WI38 (cell line): ENCODE measurements around the gene CTNNBIP1.

Experiments used
- H3K4me3 ChIP-seq: 2 replicates; pipeline ENCODE4 v1.5.1; 2011; ENCODE audit warnings: low read depth, mild to moderate bottlenecking, control low read depth, low read length
- TF ChIP-seq, protein P1 (sequence below): IDR thresholded peaks from 2 replicates; pipeline ENCODE4 v1.5.1; 2012; ENCODE audit warnings: low read depth, mild to moderate bottlenecking, control low read depth, low read length

CTNNBIP1 gene

DNA sequence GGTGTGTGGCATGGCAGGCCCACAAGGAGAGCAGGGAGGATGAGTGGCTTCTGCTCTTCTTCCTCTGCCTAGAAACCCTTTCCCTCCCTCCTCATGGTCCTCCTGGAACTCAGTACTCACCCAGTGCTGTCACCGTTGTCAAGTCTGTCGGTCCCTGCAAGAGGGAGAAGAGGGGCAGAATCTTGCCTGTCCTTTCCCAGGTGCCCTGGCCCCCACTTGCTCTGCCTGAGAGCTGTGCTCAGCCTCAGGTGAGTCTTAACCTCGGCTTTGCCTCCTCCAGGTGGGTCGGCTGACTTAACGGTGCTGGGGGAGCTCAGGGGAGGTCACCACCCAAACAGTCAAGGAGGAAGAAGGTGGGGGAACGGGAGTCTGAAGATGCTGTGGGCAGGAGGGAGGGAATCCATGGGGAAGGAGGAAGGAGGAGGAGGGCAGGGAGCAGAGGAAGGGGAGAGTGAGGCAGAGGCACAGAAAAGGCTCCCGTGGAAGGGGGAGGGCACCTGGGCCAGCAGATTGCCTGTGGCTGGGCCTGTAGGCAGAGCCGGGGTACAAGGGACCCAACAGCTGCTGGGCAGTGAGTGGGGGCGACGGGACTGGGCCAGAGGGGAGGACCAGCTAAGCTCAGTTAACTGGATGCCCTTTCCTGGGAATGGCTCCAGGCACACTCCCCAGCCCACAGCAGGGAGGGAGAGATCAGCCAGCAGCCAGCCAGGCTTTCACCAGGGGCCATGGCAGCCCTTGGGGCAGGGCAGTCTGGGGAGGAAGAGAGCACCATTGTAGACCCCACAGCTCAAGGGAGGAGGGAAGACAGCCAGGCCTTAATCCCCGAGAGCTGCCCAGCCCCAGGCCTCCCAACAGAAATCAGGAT is 26.3 kb downstream of the CTNNBIP1 start:
- TF ChIP-seq, protein P1, sequence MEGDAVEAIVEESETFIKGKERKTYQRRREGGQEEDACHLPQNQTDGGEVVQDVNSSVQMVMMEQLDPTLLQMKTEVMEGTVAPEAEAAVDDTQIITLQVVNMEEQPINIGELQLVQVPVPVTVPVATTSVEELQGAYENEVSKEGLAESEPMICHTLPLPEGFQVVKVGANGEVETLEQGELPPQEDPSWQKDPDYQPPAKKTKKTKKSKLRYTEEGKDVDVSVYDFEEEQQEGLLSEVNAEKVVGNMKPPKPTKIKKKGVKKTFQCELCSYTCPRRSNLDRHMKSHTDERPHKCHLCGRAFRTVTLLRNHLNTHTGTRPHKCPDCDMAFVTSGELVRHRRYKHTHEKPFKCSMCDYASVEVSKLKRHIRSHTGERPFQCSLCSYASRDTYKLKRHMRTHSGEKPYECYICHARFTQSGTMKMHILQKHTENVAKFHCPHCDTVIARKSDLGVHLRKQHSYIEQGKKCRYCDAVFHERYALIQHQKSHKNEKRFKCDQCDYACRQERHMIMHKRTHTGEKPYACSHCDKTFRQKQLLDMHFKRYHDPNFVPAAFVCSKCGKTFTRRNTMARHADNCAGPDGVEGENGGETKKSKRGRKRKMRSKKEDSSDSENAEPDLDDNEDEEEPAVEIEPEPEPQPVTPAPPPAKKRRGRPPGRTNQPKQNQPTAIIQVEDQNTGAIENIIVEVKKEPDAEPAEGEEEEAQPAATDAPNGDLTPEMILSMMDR, result no peak
- H3K4me3 ChIP-seq, result no peak overlapping the region

DNA sequence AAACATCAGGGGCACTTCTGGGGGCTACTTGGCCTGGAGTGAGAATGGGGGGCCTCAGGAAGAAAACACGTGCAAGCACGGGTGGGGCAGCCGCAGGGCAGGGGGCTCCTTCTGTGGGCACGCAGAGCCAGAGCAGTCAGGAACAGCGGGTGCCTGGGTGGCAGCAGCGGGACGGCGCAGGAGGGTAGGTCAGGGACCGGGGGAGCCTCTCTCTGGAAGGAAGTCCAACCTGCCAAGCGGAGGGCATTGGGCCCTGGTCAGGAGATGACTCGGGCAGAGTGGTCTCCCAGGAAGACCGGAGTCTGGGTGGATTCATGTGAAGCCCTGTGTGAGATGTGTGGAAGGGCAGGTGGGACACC is 27.1 kb downstream of the CTNNBIP1 start:
- H3K4me3 ChIP-seq, result no peak overlapping the region
- TF ChIP-seq, protein P1, result no peak

DNA sequence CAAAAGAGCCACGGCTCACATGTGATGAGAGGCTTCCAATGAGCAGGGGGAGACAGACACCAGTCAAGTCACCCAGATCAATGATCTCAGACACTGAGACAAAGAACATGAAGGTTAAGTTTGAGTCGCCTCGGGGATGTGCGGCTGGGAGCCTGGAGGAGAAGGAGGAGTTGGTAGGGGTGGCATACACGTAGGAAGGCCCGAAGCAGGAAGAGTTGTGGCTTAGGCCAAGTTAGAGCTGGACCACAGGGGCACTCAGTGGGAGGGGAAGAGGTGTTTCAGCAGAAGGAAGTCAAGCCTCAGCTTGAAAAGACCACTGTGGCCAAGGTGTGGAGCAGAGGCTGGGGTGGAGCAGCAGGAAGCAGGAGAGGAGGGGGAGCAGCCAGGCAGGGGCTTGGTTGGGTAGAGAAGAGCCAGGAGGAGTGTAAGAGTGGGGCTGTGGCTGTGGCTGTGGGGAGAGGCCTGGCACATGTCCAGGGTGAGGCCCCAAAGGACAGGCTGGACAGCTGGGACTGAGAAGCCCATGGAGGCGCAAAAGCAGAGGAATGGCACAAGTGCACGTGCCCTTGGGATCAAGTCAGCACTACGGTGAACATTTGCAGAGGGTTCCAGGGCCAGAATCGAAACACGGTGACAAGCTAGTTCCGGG is 27.6 kb downstream of the CTNNBIP1 start:
- TF ChIP-seq, protein P1, result no peak

DNA sequence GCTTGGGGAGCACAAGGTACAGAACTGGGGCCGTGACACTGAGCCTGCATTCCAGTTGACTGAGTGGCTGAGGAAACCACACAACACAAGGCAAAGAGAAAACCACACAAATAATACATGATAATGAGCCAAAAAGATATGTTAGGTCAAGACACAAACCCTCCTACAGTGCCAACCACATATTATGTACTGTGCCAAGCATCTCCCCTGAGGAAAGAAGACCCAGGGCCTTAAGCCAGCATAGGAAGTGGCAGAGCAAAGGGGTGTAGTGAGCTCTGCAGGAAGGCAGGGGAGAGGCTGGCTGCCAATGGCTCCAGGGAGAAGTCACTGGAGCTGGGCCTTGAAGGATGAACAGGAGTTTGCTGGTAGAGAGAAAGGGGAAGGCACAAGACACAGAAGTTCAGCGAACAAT is 28.2 kb downstream of the CTNNBIP1 start:
- H3K4me3 ChIP-seq, result no peak overlapping the region
- TF ChIP-seq, protein P1, result no peak

More for the DNA sequence above, 27.6 kb downstream of the CTNNBIP1 start:
- H3K4me3 ChIP-seq, result no peak overlapping the region

DNA sequence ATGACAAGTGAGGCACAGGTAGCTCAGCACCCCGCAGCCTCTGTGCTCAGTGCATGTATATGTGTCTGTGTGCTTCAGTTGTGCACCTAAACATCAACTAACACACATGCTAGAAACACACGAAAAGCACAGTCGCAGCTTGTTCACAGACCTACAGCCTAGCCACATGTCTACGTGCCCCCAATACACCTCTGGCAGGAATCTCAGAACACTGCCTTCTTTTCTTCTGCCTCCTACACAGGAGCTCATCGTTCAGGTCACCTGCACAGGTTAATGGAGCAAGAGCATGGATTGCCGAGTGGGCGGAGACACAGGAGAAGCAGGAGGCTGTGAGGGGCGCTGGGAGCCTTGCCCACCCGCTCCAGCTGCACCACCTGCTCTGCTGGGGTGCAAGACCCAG is 31.7 kb downstream of the CTNNBIP1 start:
- TF ChIP-seq, protein P1, result no peak
- H3K4me3 ChIP-seq, result no peak overlapping the region

DNA sequence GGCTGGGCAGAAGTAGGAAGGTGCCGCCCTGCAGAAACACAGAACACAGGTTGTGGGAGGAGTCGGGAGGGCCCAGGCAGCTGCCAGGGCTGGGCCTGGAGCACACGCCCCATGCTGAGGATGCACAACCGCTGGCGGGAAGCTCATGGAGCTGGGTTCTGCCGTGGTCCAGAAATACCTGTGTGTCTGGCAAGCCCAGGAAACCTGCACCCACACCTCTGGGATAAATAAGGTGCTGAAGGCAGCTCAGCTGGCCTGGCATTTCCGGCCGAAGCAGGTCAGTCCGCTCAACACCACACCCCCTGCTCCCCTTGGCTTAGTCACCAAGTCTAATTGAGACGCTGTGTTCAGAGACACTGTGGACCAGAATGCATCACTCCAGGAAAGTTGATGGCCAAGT is 32.1 kb downstream of the CTNNBIP1 start:
- TF ChIP-seq, protein P1, result no peak
- H3K4me3 ChIP-seq, result no peak overlapping the region

DNA sequence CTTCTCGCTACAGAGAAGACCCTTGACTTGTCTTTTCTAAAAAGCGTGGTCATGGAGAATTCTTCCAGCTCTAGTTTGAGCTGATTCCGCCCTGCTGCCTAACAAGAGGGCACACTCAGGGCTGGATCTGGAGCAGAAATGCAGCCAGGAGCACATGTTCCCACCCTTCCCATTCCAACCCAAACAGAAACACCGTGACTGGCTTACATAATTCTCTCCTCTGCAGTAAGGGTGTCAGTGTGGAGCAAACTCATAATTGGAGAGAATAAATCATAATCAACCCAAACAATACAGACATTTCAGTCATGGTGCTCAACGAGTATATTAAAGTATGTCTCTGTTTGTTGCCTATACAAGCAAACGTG is 34.5 kb downstream of the CTNNBIP1 start:
- no peak overlapping the region for H3K4me3 ChIP-seq
- TF ChIP-seq, protein P1, result no peak
